Stimulated activated CD8-positive, alpha-beta memory T cell treated with anti-CD3 and anti-CD28 coated beads, Interleukin-2, amount 100 ng/mL, for 48 hours (primary cell): ENCODE data around the gene IRF6.

Source experiments
- DNase-seq, 2 donors: peaks; one replicate each; pipeline ENCODE4 v3.0.0-alpha.2; 2020; ENCODE audit warnings: low read depth in 2 of 2

Gene IRF6

DNA sequence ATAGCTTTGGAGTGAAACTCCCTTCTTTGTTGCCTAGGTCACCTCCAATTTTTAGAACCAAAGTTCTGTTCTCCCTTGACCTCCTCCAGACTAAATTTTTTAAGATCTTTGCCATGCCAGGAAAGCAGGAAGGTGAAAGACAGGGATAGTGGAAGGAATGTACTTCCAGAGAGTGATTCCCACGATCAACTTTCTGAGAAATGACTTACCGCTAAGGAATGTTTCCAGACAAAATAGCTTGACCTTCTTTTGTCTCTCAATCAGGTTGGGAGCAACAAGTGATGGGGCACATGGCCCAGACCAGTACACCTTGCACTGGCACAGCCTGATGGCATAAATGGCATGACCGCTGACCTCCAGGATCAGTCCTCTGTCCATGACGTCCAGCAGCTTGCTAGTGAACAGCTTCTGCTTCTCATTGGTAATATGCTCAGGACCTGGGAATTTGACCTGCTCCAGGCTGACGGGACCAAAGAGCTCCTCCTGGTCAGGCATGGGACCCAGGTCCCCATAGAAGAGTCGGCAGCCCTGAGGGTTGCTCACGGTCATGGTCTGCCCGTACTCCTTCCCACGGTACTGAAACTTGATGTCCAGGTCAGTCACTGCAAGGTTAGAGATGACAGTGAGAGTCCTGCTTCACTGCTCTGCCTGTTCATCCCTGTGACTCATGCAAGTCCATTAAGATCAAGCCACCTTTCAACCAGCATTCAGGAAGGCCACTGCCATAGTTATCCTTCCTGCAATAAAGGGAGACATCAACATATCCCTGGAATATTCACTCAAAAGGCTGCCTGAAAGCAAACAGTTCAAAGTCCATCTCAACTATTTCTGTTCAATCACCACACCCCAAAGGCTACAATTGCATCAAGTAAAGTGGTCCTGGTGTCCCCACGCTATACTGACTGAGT lies 15.4 kb downstream of the IRF6 start:
- no peak for DNase-seq

- no peak for DNase-seq
These were observed 16.7 kb downstream of the IRF6 start for GRCh38 chr1:209789245-209789644.

DNA sequence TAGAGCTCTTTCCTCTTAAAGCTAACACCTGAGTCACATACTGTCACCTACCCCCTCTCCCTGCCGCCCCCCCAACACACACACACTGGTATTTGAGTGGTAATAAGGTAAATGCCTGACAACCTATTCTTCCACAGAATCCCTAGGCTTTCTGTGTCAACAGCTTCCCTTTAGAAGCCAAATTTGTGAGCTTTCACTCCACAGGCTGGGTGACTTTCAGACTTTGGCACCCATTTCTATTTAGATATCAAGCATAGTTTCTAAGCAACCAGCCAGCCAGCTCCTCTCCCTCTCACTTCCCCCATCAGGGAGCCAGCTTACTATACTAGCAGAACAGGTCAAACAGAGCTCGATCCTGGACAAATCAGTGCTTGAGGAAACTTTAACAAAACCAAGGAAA lies 18.4 kb downstream of the IRF6 start:
- DNase-seq, result no peak

DNA sequence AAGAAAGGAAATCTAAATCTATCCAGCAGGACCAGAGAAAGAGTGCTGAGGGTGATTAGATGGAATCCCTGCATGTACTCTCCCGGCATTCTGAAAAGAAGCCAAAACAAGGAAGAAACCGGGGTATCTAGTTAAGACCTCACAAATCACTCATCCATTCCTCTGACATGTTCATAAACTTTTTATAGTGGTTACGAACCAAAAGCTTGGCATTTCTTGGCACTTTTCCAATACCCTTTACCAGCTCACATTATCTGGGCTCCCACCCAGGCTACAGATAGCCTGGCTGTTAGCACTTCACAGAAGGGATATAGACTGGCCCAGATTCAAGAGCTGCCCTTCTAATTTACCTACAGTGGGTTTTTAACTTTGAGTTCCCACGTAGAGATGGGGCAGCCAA lies 19.8 kb downstream of the IRF6 start:
- DNase-seq, result no peak

- no peak for DNase-seq
These were observed 20.4 kb downstream of the IRF6 start for GRCh38 chr1:209785592-209785991.

DNA sequence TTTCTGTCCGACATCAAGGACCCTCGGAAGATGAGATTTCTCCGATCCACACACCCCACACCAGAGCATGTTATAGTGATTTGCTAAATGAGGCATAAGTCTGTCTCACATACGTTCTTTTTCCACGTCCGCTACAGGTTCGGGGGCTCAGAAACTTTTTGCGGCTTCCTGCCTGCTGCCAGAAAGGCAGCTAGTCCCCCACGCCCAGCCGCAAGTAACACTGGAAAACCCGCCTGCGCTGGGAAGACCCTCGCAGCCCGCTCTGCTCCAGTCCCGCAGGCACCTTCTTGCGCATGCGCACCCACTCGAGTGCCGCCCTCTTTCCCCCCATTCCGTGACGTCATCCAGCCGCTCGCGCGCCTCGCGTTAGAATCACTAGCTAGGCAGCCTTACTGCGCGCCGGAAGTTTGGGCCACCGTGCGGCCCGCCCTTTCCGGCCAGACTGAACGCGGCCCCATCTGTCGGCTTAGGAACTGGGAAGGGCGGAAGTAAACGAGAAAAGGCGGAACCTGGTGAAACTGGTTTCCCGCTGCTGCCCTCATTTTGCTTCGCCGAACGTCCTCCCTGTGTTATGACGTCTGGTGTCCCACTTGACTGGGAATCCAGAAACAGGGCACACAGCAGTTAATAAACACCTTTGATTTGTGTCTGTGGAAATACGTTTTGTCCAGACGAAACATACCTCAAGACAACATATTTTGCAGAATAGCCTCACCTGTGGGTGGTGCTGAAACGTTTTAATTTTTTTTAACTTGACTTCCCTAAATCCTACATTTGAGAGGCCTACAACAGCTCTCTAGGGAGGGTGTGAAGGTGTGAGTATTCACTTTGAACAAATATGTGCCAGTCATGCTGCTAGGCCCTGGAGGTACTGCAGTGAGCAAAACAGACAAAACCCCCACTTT lies 21.4 kb downstream of the IRF6 start, which contains the start of gene C1orf74:
C1orf74 (minus strand) TSS at position 295 of the 905 bp plus-strand sequence. CDS start 925 bp downstream, outside the sequence.
- peak; percentile 99 to 100 for DNase-seq

GRCh38 chr1:209783386-209783785 lies 22.6 kb downstream of the IRF6 start:
- DNase-seq, result no peak

DNA sequence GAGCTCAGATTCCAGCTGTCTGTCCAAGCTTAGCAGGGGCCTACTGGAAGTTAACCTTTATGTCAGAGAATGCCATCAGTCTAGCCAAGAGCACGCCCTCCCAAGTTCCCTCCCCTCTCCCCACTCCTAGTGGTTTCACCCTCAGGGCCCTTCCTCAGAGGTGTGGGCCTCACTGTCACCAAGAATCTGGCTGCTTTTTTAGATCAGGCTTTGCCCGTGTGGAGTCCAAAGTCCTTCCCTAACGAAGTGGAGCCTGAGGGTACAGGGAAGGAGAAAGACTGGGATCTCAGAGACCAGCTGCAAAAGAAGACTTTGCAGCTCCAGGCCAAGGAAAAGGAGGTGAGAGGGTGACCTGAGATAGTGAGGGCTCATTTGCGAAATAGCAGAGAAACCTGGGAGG lies 25.7 kb downstream of the IRF6 start:
- DNase-seq, result no peak

GRCh38 chr1:209778102-209778501 lies 27.8 kb downstream of the IRF6 start:
- no peak for DNase-seq

DNA sequence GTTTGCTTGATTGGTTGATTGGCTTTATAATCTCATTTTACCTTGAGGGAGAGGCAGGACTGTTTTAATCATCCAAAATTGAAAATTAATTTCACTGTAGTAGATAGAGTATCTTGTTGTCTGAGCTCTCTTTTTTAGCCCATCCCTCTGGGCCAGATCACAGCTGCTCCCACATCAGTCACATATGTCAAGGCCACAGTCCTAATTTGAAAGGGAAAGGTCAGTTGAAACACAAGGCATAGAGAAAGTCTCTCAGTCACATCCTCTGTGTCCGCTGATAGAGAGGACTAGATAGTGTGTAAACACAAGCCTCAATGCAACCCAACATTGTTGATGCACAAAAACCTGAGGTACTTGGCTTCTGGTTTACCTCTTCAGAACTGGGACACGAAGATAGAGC lies 28.4 kb downstream of the IRF6 start:
- no peak for DNase-seq

DNA sequence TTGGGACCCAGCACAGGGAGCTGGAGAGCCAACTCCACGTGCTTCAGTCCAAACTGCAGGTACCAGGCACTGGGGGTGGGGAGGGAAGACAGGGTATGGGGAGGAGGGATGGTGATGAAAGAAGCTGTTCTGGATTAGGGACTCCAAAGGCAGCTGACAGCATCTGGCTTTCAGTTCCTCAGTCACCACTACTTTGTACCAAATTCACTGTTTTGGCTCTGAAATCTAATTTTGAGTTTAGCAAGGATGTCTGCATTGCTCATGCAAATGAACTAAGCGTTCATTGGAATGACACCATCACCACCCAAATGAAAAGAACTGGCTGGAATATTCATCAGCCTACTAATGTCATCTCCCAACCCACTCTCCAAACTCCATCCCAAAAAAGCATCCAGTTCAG lies 30.3 kb downstream of the IRF6 start:
- DNase-seq, result no peak

DNA sequence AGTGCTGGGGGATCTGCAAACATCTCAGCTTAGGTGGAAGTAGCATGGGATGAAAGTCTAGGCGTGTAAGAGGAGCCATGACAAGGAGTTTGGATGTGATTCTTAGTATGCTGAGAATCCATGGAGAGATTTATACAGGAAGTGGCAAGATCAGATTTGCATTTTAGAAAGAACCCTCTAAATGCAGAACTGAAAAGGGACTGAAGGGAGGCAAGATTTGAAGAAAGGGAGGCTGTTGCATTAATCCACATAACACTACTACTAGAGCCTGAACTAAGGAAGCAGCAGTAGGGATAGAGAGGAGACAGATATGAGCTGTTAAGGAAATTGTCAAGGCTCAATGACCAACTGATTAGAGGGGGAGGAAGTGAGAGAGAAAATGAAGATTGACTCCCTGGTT lies 31.4 kb downstream of the IRF6 start:
- no peak for DNase-seq

- DNase-seq, result no peak
These were observed 33.8 kb downstream of the IRF6 start for GRCh38 chr1:209772126-209772525.

GRCh38 chr1:209770636-209771415 lies 35.1 kb downstream of the IRF6 start:
- no peak for DNase-seq

GRCh38 chr1:209769971-209770370 lies 36.0 kb downstream of the IRF6 start:
- DNase-seq, result no peak

GRCh38 chr1:209769171-209769904 lies 36.6 kb downstream of the IRF6 start:
- peak; percentile 58 to 68 for DNase-seq

DNA sequence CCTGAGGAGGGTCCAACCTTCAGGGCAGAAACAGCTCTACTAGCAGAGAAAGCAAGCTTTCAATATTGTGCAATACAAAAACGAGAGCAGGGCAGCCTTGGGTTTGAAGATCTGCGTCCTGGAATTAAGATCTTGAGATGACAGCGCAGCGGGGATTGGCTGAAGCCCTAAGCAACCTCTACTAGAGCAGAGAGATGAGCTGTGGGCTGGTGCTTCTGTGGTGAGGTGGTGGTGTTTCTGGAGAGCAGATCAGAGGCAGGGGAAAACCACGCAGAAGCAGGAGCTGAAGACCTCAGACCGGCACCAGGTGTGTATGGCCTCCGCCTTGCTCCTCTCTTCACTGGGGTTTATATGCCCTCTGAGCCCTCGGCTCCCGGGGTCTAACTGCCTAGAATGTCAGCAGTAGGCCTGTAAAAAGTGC lies 37.6 kb downstream of the IRF6 start:
- peak; percentile 65 to 77 for DNase-seq

- DNase-seq, result no peak
These were observed 38.2 kb downstream of the IRF6 start for GRCh38 chr1:209767706-209768105.

GRCh38 chr1:209767096-209767495 lies 38.8 kb downstream of the IRF6 start:
- DNase-seq, result no peak

DNA sequence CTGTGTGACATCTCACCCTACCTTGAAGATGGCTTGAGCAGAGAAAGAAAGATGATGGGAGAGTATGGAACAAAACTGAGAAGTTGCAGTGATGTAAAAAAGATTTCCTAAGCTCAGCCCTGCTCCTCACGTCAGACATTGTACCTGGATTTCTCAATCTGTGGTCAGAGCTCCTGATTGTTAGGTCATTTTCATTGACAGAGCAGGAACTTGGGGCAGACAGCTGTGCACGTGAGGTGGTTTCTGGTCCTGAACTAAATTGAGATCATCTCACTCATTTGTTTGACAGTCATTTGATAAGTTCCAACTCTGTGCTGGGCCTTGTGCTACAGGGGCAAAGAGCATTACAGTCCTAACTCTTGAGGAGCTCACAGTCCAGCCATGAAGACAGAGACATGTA lies 39.9 kb downstream of the IRF6 start:
- DNase-seq, result no peak

DNA sequence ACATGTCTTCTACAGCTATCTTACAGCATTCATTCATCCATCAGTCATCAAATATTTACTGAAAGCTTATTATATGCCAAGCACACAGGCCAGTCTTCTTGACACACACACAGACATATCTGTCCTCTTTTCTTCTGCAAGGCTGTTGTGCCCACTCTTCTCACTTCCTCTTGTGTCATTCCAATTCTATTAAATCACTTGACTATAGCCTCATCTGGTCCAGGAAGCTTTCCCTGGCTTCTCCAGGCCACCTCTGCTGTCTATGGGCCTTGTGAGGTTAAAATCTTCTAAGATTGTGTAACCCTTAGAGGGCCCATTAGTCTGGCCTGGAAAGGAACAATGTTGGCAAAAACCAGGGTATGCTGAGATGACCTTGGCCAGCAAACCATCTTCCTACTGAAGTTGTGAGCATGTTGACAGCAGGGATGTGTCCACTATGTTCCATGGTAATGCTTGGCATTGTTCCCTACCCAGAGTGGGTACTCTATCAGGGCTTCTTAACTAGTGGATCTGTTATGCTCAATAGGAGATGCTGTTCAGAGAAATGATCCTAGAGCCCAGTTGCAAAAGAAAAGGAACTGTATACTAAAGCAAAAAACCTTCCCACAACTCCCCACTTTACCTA lies 44.8 kb downstream of the IRF6 start:
- DNase-seq, result no peak
